Upper lobe of right lung (tissue), 1 donor: ENCODE data around the gene MEIOSIN. TPM values are rescaled to one million over a fixed set of nuclear protein-coding genes. Genes with fewer than 3 reads are reported as not detected.
A peak's percentile ranks its signal among the peaks of the same experiment; 100 is the strongest.

ENCODE experiments used
- ATAC-seq: fragments of 200-7000 bp; cut with Tn5 transposase; one replicate; pipeline ENCODE4 v1.9.1; 2020; ENCODE audit warnings: mild to moderate bottlenecking, moderate library complexity
- DNase-seq: peaks from one replicate; pipeline ENCODE4 v3.0.0-alpha.2; 2020
- H3K27ac ChIP-seq: fragments of 200-600 bp; one replicate; pipeline ENCODE4 v1.8.0; 2022
- H3K27me3 ChIP-seq: fragments of 200-600 bp; one replicate; pipeline ENCODE4 v1.8.0; 2022; ENCODE audit warnings: mild to moderate bottlenecking
- H3K36me3 ChIP-seq: fragments of 200-600 bp; one replicate; pipeline ENCODE4 v1.8.0; 2022
- H3K4me1 ChIP-seq: fragments of 200-600 bp; one replicate; pipeline ENCODE4 v1.8.0; 2022
- H3K4me3 ChIP-seq: fragments of 200-600 bp; one replicate; pipeline ENCODE4 v1.8.0; 2022; ENCODE audit warnings: mild to moderate bottlenecking
- H3K9me3 ChIP-seq: fragments of 200-600 bp; one replicate; pipeline ENCODE4 v1.8.0; 2022
- intact Hi-C: fragments of 100-400 bp; cut with DNase I; formaldehyde crosslinking; loops from one replicate; pipeline ENCODE4 v1.11.0; 2022
- total RNA-seq: library from RNA; stranded (reverse); fragmentation: NEBNext Ultra II Directional; extraction: Animal tissue kit (Norgen Biotek cat#: 25700); gene quantifications from one replicate; pipeline ENCODE4 v1.2.1, GENCODE V29; 2021
- TF ChIP-seq, protein P1 (sequence below): fragments of 200-600 bp; IDR thresholded peaks from one replicate; pipeline ENCODE4 v1.8.0; 2022; ENCODE audit warnings: antibody characterized with exemption
- donor health status: DM: no; HTN: yes; CAD: no; lungs with severe emphysema.

Gene MEIOSIN
- total RNA-seq, 1 donor from 2014 or later = not detected

GRCh38 chr19:45711851-45712698, 21.2 kb upstream of the MEIOSIN start:
- no peak overlapping the region for H3K27ac ChIP-seq
- H3K9me3 ChIP-seq = no peaks in the 10 kb centered on the region
- intact Hi-C loops = no loop called here
- H3K36me3 ChIP-seq = peaks cover 17% of the 10 kb centered on the region
- H3K4me3 ChIP-seq = no peak overlapping the region
- ATAC-seq = no peak
- no peak for DNase-seq
- TF ChIP-seq, protein P1, sequence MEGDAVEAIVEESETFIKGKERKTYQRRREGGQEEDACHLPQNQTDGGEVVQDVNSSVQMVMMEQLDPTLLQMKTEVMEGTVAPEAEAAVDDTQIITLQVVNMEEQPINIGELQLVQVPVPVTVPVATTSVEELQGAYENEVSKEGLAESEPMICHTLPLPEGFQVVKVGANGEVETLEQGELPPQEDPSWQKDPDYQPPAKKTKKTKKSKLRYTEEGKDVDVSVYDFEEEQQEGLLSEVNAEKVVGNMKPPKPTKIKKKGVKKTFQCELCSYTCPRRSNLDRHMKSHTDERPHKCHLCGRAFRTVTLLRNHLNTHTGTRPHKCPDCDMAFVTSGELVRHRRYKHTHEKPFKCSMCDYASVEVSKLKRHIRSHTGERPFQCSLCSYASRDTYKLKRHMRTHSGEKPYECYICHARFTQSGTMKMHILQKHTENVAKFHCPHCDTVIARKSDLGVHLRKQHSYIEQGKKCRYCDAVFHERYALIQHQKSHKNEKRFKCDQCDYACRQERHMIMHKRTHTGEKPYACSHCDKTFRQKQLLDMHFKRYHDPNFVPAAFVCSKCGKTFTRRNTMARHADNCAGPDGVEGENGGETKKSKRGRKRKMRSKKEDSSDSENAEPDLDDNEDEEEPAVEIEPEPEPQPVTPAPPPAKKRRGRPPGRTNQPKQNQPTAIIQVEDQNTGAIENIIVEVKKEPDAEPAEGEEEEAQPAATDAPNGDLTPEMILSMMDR = no peak
- H3K27me3 ChIP-seq = no peaks in the 10 kb centered on the region
- peaks cover 8% of the 10 kb centered on the region for H3K4me1 ChIP-seq

- Histone ChIP-seq H3K4me1 (peaks cover 8% of the 10 kb centered on the region), H3K27me3 (no peaks in the 10 kb centered on the region), H3K36me3 (peaks cover 17% of the 10 kb centered on the region), H3K4me3 (no peak overlapping the region), H3K9me3 (no peaks in the 10 kb centered on the region), H3K27ac (no peak overlapping the region)
- TF ChIP-seq, protein P1 = no peak
- DNase-seq (no peak), ATAC-seq (no peak)
- intact Hi-C loops = no loop called here
Observed at GRCh38 chr19:45712699-45713067, 20.6 kb upstream of the MEIOSIN start.

- TF ChIP-seq, protein P1 = no peak
- H3K27ac ChIP-seq = no peak overlapping the region
- no peaks in the 10 kb centered on the region for H3K9me3 ChIP-seq
- intact Hi-C loops = no loop called here
- H3K4me1 ChIP-seq = peaks cover 11% of the 10 kb centered on the region
- DNase-seq = no peak
- ATAC-seq = no peak
- no peaks in the 10 kb centered on the region for H3K27me3 ChIP-seq
- H3K36me3 ChIP-seq = peaks cover 17% of the 10 kb centered on the region
- H3K4me3 ChIP-seq = no peak overlapping the region
Observed at GRCh38 chr19:45713141-45713540, 20.1 kb upstream of the MEIOSIN start.

GRCh38 chr19:45715139-45715538, 18.1 kb upstream of the MEIOSIN start:
- Histone ChIP-seq H3K27ac (no peak overlapping the region), H3K36me3 (peaks cover 17% of the 10 kb centered on the region), H3K9me3 (no peaks in the 10 kb centered on the region), H3K4me1 (peaks cover 15% of the 10 kb centered on the region), H3K27me3 (no peaks in the 10 kb centered on the region), H3K4me3 (no peak overlapping the region)
- no peak for DNase-seq
- TF ChIP-seq, protein P1 = no peak
- ATAC-seq = no peak
- intact Hi-C loops = no loop called here

DNA sequence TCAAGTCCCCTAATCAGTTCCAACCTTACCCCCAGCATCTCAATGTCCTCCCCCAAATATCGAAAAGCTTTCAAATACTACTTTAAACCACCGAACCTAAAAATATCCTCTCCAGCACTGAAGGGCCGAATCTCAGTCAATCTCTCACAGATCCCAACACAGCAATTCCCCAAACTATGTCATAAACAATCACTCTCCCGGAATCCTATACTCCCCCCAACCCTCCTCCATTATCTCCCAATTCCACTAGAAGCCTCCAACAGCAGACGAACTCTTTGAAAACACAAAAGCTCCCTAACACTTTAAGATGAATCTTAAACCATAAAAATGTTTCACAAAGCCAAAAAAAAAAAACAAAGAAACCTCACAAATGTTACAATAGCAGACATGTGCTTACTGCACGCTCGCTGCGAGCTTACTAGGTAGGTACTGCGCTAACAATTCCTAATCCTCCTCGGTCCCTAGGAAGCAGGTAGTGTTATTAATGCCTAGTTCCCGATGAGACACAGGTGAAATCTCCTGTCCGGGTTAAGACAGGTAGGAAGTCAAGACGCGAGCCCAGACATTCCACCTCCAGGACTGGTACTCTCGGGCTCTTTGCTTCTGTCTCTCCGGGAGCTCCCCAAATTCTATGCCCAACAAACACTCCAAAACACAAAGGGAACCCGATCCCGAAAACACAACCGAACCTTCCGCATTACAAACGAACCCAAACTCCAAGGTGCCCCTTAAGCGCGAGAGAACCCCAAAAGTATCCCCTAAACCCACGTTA, 16.7 kb upstream of the MEIOSIN start:
- H3K27ac ChIP-seq = peak overlapping the region; percentile 68
- ATAC-seq (no peak), DNase-seq (no peak)
- intact Hi-C loops = no loop called here
- peaks cover 15% of the 10 kb centered on the region for H3K4me1 ChIP-seq
- TF ChIP-seq, protein P1 = no peak
- no peaks in the 10 kb centered on the region for H3K9me3 ChIP-seq
- peaks cover 15% of the 10 kb centered on the region for H3K36me3 ChIP-seq
- H3K27me3 ChIP-seq = no peaks in the 10 kb centered on the region
- H3K4me3 ChIP-seq = peak overlapping the region; percentile 69
